ENCODE measurements around the gene LHX3.

The LHX3 gene

DNA sequence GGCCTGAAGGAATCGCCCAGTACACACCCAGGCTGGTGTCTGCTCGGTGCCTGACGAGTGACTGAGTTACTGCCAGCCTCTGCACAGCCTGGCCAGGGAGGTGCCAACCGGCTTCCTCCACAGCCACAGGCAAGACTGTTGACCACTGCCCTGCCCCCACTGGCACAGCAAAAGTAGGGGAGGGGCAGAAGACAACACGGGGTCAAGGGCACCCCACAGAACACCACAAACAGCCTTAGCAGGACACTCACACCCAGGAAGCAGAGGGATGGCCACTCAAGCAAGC lies 722 bp upstream of the LHX3 start:
- no peak for DNase-seq

DNA sequence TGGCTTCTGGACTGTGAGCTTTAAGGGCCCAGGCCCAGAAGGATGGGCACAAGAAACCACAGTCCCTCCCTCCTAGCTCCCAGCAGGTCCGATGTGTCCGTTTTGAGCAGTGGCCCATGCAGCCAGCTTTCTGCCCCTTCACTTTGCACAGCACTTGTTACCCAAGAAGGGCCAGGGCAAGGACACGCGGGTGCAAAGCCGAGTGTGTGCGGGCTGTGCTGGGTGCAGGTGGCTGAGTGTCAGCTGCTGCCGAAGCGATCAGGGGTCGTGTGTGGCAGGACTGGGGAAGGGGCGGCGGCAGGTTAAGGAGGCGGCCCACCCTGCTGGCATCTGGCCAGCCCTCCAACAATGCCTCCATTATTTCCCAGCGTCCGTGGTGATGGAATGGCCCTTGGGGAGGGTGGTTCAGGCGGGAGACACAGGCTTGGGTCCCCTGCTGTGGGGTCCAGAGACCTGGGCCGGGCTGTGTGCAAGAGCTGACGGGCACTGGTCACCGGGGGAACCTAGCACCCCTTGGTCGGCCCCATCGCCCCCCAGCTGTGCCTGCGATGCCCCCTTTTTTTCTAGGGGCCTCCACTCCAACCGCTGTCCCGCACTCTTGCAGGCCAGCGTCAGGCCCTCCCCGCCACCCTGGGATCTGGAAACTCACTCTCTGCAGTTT lies 653 bp downstream of the LHX3 start:
- no peak for DNase-seq

DNA sequence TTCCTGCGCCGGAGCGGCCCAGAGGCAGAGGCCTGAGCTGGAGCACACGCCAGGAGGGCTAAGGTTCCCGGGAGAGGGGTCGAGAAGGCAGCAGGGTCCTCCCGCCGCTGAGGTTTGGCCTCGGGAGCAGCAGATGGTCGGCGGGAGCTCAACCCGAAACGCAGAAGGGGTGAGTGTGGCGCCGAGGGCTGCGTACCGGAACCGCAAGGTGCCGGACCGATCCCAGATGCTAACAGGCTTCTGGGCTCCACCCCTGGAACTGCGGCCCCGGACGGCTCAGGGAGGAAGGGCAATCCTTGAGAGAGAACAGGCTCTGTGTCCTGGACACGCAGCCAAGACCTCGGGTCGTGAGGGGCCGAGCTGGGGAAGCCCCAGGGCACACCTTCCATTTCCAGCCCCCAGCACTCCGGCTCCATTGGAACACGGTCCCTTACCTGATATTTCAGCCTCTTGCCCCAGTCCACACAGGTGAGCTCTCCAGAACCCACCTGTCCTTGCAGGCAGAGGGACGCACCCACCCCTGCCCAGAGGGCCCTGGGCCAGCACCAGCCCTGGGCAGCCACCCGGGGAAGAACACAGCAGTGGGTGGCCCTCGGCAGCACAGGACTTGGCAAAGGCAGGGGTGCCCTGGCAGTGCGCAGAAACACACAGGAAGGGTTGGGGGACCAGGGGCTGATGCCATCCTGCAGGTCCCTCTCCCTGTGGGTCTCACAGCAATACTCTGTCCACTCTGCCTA lies 1.4 kb downstream of the LHX3 start:
- DNase-seq: no peak

DNA sequence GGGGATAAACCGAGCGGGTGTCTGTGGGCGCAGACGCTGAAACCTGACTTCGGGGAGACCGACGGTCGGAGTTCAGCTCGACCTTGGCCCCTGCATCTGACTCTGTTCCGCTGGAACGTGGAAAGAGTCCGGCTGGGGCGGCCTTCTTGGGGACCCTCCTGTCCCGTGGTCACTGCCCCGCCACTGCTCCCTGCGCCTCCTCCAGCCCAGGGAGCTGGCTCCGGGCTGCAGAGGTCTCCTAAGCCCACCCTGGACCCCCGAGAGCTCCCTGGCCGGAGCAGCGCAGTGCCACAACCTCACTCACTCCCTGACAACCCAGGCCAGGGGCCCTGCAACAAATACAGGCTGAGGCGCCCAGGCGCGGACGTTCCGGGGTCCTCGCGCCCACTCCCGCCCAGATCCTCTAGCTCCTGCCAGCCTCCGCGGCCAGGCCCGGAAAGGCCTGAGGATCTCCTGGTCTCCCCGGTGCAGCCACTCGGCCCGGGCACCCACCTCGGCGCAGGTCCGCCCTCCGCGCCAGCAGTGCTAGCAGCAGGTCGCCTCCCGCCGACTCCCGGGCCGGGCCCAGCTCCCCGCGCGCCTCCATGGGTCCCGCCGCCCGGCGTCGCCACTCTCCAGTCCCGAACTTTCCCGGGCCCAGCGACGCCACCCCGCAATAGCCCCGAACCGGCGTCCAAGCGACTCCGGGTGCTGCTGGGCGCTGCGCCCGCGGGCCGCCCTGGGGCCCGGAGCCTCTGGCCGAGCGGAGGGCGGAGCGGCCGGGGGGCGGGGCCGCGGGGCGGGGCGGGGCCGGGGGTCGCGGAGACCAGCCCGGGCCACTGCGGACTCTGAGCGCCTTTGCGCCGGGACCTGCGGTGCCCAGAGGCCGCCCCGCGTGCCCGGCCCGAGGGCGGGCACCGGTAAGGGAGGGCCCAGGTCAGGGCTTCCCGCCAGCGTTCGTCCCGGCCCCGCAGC lies 2.2 kb downstream of the LHX3 start:
- DNase-seq: no peak

DNA sequence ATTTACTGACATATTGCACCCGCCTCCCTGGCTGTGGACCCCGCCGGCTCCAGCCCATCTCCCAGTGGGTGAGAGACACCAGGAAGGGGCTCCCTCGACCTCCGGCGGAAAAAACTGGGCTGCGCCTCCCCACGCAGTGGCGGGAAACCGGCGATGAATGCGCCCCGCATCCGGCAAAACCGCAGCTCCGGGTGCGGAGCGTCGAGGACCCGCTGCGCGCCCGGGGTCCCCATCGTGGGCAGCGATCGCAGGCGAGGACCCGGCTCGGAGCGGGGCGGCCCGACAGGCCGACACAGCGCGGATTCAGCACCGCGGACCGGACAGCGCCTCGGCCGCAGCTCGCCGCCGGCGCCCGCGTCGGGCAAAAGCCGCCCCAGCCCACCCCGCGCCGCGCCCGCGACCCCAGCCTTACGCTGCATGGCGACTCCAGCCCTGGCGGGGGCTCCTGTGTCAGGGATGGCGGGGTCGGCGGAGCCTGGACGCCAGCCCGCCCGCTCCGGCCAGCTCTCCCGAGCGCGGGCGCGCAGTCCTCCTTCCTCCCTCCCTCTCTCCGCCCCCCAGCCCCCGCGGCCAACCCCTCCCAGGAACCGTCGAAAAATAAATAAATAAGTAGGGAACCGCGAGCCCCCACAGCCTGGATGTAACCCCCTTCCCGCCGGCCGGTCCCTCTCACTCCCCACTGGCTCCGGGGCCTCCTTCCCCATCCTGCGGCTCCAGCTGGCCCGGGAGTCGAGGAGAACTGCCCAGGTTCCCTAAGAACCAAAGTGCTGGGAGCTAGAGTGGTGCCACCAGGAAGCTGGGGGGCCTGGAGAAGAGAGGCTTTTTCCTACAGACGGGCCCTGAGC lies 3.1 kb downstream of the LHX3 start:
- peak; percentile 69 for DNase-seq

DNA sequence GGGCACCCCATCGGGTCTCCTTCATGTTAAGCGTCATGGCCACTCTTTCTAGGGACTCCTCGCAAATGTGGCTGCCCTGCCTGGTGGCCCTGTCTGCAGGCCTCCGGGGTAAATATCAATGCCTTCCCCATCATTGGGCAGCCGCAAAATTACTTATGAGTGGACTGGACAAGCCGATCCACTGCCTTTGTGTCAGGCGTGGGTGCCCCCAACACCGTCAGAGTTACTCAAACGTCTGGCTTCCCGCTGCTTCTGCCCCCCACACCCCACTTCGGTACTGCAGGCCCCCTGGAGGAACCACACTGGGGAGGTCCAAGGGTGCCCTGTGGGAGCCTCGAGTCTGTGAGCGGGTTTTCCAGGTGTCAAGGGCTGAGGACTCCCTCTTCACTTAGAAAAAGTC lies 3.8 kb downstream of the LHX3 start:
- DNase-seq: no peak

DNA sequence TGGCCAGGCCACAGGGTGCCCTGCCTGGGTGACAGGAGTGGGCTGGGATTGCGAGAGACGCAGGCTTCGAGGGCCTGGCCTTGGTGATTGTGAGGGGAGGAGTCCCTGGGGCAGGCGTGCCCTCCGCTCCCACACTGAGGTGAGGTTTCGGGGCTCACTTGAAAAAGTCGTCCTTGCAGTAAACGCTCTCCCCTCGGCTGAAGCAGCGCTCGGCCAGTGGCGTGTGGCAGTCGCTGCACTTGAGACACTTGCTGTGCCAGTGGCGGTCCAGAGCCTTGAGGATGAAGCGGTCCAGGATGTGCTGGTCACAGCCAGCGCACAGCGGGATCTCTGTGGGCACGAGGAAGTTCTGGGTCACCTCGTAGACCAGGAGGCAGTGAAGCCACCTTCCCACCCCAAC lies 4.5 kb downstream of the LHX3 start:
- no peak for DNase-seq

DNA sequence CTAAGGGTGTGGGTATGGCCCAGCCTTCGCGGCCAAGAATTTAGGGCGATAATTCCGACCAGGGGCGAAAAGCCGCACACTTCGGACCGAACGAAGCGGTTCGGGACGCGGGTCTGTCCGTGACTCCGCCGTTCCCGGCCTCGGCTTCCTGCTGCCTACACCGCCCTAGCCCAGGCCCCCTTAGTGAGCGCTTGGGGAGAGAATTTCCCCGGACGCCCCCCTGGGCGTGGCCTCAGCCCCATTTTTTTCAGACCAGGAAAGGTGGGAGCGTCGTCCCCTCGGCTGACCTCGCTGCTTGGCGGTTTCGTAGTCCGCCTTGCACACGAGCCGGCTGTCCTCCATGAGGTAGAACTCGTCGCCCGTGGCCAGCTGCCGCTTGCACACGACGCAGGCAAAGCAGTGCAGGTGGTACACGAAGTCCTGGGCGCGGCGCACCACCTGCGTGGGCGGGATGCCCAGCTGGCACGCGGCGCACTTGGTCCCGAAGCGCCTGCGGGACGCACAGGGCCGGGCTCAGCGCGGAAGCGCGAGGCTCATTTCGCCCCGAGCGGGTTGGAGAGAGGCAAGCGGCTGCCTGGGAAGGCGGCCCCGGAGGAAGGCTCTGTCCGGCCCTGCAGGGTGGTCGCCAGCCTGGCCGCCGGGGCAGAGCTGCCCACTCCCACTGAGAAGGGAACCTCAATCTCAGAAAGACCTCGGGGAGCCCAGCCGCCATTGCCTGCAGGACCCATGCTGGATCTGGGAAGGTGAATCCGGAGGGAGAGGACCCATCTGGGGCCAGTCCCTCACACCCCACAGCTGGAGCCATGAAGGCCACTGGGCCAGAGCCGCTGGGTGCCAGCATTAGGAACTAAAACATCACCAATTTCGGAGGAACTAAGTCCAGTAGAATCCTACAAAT lies 5.3 kb downstream of the LHX3 start:
- no peak for DNase-seq

DNA sequence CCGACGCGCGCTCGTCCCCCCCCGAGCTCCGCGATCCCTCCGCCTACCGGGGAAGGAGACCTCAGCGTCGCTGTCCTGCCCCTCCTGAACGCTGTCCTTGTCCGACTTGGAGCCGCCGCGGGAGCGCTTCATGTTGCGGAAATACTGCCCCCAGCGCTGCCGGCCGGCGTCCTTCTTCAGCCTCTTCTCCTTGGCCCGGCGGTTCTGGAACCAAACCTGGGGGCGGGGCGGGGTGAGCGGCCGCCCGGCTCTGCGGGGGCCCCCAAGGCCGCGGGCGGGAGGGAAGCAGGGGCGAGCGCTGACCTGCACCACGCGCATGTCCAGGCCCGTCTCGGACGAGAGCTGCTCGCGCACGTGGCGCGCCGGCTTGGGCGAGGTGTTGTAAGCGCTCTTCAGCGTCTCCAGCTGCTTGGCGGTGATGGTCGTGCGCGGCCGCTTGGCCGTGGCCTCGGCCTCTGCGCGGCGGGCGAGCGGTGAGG lies 6.3 kb downstream of the LHX3 start:
- DNase-seq: no peak

DNA sequence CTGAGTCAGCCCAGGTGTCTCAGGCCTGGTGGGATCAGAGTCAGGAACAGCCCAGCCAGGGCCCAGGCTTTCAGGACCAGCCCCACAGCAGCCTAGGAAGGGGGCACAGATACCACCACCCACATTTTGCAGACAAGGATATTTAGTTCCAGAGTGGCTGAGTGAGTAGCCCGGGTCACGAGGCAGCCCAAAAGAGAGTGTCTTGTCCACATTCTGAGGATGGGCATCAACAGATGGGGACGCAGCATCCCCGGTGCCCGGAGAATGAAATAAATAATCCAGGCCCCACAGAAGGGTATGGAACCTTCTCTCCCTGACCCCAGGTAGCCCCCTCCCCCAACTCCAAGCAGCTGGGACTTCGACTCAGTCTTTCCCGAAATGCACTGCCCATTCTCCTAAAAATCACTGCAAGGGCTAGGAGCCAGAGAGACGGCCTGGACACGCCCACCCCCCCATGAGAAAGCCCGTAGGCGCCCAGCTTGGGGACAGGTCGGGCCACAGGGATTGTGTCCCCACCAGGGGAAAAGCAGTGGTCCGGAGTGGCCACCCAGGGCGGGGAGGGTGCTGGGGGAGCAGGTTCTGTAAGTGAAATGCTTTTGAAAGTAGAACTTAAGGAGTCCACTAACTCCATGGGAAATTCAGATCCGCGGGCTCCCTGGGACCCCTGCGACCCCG lies 6.9 kb downstream of the LHX3 start:
- no peak for DNase-seq

DNA sequence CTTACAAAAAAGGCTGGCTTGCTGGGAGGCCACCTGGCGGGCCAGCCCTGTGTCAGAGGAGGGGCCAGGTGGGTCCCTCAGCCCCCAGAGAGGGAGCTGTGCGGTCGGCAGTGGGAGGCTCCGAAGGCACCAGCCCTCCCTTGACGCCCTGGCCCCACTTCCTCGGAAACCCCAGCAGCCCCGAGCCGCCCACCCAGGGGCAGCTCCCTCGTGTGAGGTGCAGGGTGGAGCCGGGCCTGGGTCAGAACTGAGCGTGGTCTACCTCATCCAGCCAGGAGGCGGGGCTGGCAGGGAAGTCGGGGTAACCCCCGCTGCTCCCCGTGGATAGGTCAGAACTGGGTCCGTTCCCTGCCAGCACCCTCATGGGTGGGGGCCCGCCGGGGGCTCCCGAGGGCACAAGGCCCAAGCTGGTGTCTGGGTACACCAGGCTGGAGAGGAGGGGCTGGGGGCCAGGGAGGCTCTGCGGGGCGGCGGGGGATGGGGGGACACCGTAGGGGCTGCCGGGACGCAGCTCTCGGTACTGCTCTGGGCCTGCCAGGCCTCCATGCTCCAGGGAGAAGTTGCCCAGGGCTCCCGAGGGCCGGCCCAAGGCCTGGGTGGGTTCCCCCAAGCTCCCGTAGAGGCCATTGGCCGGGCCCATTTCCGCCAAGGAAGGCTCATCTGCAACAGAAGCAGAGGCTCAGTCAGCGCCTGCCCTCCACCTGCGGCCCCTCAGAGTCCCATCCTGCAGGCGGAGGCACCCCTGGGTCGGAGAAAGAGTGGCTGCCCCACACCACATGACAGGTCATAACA lies 7.6 kb downstream of the LHX3 start:
- DNase-seq: no peak

DNA sequence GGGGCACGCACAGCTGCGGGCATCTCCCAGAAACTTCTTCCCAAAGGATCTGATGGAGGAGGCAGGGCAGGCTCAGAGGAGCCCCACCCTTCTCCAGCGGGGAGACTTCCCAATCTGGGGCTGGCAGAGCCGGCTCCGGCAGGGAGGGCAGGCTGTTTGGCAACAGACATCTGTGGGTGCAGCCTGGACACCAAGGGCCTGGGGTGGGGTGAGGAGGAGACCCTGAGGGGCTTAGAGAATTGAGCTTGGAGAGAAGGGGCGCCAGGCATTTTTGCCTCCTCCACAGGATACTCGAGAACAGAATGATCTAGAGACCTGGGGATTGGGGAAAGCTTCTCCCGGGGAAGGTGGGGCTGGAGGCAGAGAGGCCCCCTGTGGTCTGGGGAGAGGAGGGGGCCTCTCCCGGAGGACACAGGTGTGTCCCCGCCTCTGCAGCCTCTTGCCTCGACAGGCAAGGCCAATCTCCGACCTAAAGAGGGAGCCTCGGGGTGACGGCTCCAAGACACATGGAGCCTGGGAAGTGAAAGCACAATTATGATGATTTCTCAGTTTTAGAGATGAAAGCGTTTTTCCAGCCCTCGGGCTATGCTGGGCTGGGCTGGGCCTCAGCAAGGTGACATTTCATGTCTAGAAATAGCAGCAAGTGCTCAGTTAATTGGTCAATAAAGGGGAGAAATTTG lies 8.4 kb downstream of the LHX3 start:
- DNase-seq: no peak

DNA sequence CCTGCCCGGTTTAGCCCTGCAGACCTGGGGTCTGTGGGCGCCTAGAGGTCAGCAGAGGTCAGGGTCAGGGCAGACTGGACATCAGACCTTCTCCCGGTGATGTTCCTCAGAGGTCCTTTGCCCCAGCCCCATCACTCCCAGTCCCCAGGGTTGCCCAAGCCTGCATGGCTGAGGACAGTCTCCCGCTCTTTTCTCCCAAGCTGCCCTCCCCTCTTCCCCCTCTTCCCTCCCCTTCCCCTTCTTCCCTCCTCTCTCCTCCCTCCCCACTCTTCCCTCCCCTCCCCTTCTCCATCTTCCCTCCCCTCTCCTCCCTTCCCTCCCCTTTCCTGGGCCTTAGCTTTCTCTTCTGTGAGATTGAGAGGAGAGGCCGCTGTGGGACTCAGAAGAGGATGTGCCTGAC lies 10.4 kb downstream of the LHX3 start:
- no peak for DNase-seq

DNA sequence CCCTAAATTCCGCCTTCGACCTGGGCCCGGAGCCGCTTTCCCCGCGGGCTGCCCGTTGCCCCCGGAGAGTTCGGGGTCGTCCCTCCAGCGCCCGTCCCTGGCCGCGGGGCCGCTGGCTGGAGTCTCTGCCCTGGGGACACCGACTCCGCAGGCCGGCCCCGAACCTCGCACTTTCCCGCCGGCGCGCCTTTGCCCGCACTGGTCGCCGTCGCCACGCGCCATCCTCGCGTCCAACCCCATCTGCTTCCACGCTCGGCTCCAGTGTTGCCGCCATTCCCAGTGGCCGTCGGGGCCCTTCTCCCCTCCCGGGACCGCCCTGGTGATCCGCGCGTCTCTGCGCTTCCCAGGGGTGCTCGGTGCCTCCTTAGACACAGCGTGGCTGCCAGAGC lies 11.0 kb downstream of the LHX3 start:
- DNase-seq: no peak

DNA sequence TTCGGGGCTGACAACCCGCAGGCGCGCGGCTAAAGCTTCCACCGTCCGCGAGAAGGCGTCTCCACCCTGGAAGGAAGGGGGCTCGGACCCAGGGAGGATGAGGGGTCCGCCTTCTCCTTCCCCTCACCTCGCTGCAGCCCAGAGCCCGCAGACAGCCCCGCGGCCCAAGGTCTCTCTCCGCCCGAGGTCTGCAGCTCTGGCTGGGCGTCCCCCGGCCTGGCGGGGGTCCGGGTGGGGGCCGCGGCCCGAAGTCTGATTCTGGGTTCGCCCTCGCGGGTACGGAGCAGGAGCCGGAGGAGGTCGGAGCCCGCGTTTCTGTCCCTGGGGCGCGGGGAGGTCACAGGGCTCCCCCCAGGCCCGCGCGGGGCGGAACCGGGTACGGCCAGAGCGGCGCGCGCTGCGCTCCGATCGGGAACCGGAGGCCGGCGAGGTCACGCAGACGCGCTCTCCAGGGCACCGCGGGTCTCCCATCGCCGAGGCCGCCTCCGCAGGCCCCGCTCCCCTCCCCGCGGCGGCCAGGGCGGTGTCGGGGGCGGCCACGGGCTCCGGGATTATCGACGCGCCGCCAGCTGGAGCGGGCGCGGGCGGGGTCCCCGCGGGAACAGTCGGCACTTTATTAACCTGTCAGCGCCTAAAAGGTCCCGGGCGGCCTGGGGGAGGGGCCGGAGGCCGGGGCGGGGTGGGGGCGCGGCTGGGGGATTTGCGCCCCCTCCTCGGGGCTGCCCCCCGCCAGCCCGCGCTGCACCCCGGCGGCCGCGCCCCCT lies 11.6 kb downstream of the LHX3 start:
- no peak for DNase-seq

DNA sequence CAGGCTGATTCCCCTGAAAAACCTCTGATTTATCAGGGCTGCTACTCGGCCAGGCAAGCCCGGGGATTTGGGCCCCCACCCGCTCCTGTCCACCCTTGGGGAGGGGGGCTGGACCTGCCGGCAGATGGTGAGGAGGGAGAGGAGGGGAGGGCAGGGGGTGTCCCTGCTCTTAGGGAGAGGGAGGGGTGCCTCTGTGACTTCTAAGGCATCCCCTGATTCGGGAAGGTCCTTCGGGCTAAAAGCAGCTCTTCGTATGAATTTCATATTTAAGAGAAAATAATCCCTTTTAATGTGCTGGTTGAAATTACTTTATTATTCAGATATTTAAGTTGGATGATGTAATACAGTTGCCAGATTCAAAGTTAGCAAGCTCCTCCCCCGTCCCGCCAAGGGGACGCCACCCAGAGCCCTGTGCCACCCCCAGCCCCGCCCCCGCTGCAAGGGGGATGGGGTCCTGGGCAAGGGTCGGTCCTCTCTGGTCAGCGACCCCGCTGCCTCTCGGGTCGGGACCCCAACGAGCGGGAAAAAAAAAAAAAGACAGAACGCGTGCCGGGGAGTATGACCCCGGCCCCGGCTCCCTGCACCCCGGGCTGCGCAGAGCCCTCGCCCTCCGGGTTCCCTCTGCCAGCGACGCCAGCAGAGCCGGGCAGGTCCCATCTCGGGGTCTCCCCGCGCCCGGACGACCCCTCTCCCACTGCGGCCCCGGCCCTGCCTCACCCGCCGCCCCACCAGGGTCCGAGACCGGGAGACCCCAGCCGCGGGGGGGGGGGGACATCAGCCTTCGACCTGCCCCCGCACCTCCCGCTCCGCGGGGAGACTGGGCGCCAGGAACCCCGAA lies 12.4 kb downstream of the LHX3 start:
- no peak for DNase-seq

DNA sequence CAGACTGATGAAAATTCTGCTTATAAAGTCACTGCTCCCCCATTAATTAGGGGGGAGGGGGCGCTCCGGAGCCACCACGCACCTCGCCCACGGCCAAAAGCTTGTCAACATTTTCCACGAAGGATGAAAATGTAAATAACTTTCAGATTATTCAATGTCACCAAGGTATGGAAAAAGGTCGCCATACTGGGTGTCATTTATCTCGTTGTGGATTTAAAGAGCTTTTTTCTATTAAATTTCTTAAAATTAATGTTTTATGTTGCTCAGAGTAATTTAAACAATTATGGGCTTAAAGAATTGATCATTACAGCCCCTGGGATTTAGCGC lies 13.0 kb downstream of the LHX3 start:
- DNase-seq: no peak

Measured in right forelimb (tissue), 1 donor.